Measurements from ENCODE around the gene ANKRD39.

Gene ANKRD39

GRCh38 chr2:96874198-96874831 is 16.5 kb upstream of the ANKRD39 start:
- peak; percentile 58 for DNase-seq (ENCODE audit: low spot score)
- TF ChIP-seq, protein P1, sequence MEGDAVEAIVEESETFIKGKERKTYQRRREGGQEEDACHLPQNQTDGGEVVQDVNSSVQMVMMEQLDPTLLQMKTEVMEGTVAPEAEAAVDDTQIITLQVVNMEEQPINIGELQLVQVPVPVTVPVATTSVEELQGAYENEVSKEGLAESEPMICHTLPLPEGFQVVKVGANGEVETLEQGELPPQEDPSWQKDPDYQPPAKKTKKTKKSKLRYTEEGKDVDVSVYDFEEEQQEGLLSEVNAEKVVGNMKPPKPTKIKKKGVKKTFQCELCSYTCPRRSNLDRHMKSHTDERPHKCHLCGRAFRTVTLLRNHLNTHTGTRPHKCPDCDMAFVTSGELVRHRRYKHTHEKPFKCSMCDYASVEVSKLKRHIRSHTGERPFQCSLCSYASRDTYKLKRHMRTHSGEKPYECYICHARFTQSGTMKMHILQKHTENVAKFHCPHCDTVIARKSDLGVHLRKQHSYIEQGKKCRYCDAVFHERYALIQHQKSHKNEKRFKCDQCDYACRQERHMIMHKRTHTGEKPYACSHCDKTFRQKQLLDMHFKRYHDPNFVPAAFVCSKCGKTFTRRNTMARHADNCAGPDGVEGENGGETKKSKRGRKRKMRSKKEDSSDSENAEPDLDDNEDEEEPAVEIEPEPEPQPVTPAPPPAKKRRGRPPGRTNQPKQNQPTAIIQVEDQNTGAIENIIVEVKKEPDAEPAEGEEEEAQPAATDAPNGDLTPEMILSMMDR (IDR thresholded peaks at IDR 0.05; ENCODE audit: extremely low read depth, missing control alignments) = no peak

- TF ChIP-seq, protein P1 (IDR thresholded peaks at IDR 0.05; ENCODE audit: extremely low read depth, missing control alignments) = no peak
- DNase-seq (ENCODE audit: low spot score) = no peak
These were observed 15.9 kb upstream of the ANKRD39 start for GRCh38 chr2:96873651-96874096.

- no peak for DNase-seq (ENCODE audit: low spot score)
- TF ChIP-seq, protein P1 (IDR thresholded peaks at IDR 0.05; ENCODE audit: extremely low read depth, missing control alignments) = no peak
These were observed 15.0 kb upstream of the ANKRD39 start for GRCh38 chr2:96872591-96873349.

DNA sequence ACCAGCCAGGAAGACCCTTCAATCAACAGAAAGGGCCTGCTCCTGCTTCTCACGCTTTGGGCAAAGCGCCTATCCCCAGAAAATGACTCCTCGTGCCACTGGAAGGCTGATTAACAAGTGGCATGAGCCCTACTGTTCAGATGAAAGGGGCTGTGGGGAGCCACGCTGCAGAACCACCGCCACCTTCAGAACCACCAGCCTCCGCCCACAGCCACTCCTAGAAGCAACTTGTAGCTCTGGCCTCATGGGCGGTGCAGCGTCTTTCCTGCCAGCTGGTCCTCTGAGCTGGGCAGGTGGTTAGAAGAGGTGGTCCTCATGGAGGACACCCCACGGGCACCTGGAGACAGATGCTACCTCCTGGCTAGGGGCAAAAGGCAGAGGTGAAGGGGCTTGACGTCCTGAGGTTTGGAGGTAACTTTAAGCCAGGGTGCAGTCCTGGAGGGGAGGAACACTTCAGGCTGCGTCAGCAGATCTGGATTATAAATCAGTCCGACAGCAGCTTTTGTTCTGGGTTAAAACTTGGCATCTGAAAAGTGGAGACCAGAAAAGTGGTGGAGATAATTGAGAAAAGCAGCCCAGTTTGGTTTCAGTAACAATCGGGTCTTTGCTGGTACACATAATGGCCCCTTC is 12.9 kb upstream of the ANKRD39 start:
- TF ChIP-seq, protein P1 (IDR thresholded peaks at IDR 0.05; ENCODE audit: extremely low read depth, missing control alignments) = no peak
- DNase-seq (ENCODE audit: low spot score) = no peak

GRCh38 chr2:96869822-96870625 is 12.2 kb upstream of the ANKRD39 start, which contains the start of gene SEMA4C:
SEMA4C (minus strand) TSS chr2:96870080; CDS start chr2:96867886, 2,194 bp downstream.
- DNase-seq (ENCODE audit: low spot score) = peak; percentile 82
- TF ChIP-seq, protein P1 (IDR thresholded peaks at IDR 0.05; ENCODE audit: extremely low read depth, missing control alignments) = no peak

GRCh38 chr2:96869281-96869821 is 11.5 kb upstream of the ANKRD39 start:
- TF ChIP-seq, protein P1 (IDR thresholded peaks at IDR 0.05; ENCODE audit: extremely low read depth, missing control alignments) = no peak
- DNase-seq (ENCODE audit: low spot score) = no peak
